Regular cardiac myocyte (primary cell): ENCODE results near the gene SYCE1L. TPM values are rescaled to one million over a fixed set of nuclear protein-coding genes. Genes with fewer than 3 reads are reported as not detected.

Source experiments
- total RNA-seq: library from RNA; depleted of rRNA; stranded (reverse); fragments of >200 nt; gene quantifications from 2 replicates; pipeline ENCODE4 v1.2.3, GENCODE V29; 2014

The SYCE1L gene
- 0.85 TPM in 1 of 2 replicates, not detected in the other for total RNA-seq

GRCh38 chr16:77199211-77199610 lies at the start of gene SYCE1L:
SYCE1L (plus strand) TSS chr16:77199408; CDS start chr16:77199452, 44 bp downstream.

GRCh38 chr16:77190478-77191258 lies 8.5 kb upstream of the SYCE1L start, which contains the start of gene MON1B:
MON1B (plus strand) TSS chr16:77191190; CDS start chr16:77191486, 296 bp downstream.

Other genes with a start within 250 kb of the SYCE1L start
- gene MON1B, start 8.2 kb upstream of the SYCE1L start, total RNA-seq: 5.9 and 10.9 TPM in 2 replicates
- 9.4 and 33.5 TPM in 2 replicates for gene ADAMTS18, start 235.6 kb downstream of the SYCE1L start, total RNA-seq